Karpas-422 (cell line): ENCODE results near the gene PUS10. TPM values are rescaled to one million over a fixed set of nuclear protein-coding genes. Genes with fewer than 3 reads are reported as not detected.
"Not testable (repeated sequence)": the region's sequence is repeated elsewhere in the genome, so short reads cannot be mapped to it uniquely, and the experiment has no call there.

Source experiments
- DNase-seq: peaks from one replicate; pipeline ENCODE4 v3.0.0-alpha.2; 2015
- H2AFZ ChIP-seq: fragments of 200-600 bp; sonication (generic); 2 replicates; pipeline ENCODE4 v1.6.1; 2014; ENCODE audit warnings: antibody characterized with exemption, low read length, mixed read lengths
- H3K27ac ChIP-seq: fragments of 200-600 bp; sonication (generic); 2 replicates; pipeline ENCODE4 v1.5.1; 2014; ENCODE audit warnings: mild to moderate bottlenecking, low read length, moderate library complexity
- H3K27me3 ChIP-seq: fragments of 200-600 bp; sonication (generic); 2 replicates; pipeline ENCODE4 v1.6.1; 2014; ENCODE audit warnings: low read length, mixed read lengths
- H3K36me3 ChIP-seq: fragments of 200-600 bp; sonication (generic); 2 replicates; pipeline ENCODE4 v1.6.1; 2014; ENCODE audit warnings: low read length, mixed read lengths; ENCODE audit not compliant: insufficient read depth
- H3K4me1 ChIP-seq: fragments of 200-600 bp; sonication (generic); 2 replicates; pipeline ENCODE4 v1.6.1; 2014; ENCODE audit warnings: mild to moderate bottlenecking, low read length, mixed read lengths
- H3K4me2 ChIP-seq: fragments of 200-600 bp; sonication (generic); 2 replicates; pipeline ENCODE4 v1.6.1; 2014; ENCODE audit warnings: low read length, low read depth, mild to moderate bottlenecking; ENCODE audit not compliant: poor library complexity, severe bottlenecking
- H3K4me3 ChIP-seq: fragments of 200-600 bp; sonication (generic); 2 replicates; pipeline ENCODE4 v1.5.1; 2014; ENCODE audit warnings: mild to moderate bottlenecking, antibody characterized with exemption, low read length, mixed read lengths
- H3K79me2 ChIP-seq: fragments of 200-600 bp; sonication (generic); 2 replicates; pipeline ENCODE4 v1.6.1; 2014; ENCODE audit warnings: mild to moderate bottlenecking, low read length, mixed read lengths
- H3K9ac ChIP-seq: fragments of 200-600 bp; sonication (generic); 2 replicates; pipeline ENCODE4 v1.6.0; 2014; ENCODE audit warnings: low read length
- H3K9me2 ChIP-seq: fragments of 200-600 bp; sonication (generic), shearing (Covaris generic); replicated peaks from 2 replicates; pipeline ENCODE4 v1.6.0; 2014; ENCODE audit warnings: mild to moderate bottlenecking, low read length, moderate library complexity; ENCODE audit not compliant: insufficient read depth
- H3K9me3 ChIP-seq: fragments of 300-700, 200-600 bp; sonication (generic); 2 replicates; pipeline ENCODE4 v1.6.1; 2014; ENCODE audit warnings: low read length, mixed read lengths
- H4K20me1 ChIP-seq: fragments of 200-600 bp; sonication (generic); 2 replicates; pipeline ENCODE4 v1.6.1; 2014; ENCODE audit warnings: mild to moderate bottlenecking, antibody characterized with exemption, low read length, low read depth; ENCODE audit not compliant: insufficient read depth
- total RNA-seq: library from RNA; depleted of rRNA; stranded (reverse); fragments of >200 nt; shearing (Covaris generic); gene quantifications from 2 replicates; pipeline ENCODE4 v1.2.3, GENCODE V29; 2014; ENCODE audit warnings: low replicate concordance

The PUS10 gene
- total RNA-seq, 1 experiment from 2014 or later = 18.8 TPM

DNA sequence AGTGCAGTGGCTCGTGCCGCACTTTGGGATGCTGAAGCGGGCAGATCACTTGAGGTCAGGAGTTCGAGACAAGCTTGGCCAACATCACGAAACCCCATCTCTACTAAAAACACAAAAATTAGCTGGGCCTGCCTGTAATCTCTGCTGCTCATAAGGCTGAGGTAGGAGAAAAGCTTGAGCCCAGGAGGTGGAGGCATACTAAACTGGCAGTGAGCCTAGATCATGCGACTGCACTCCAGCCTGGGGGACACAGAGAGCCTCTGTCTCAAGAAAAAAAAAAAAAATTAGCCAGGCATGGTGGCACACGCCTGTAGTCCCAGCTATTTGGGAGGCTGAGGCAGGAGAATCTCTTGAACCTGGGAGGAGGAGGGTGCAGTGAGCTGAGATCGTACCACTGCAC lies 30.4 kb downstream of the PUS10 start:
- H2AFZ ChIP-seq = peak overlapping the region; percentile 51; the same call in 1 of the 2 replicates

DNA sequence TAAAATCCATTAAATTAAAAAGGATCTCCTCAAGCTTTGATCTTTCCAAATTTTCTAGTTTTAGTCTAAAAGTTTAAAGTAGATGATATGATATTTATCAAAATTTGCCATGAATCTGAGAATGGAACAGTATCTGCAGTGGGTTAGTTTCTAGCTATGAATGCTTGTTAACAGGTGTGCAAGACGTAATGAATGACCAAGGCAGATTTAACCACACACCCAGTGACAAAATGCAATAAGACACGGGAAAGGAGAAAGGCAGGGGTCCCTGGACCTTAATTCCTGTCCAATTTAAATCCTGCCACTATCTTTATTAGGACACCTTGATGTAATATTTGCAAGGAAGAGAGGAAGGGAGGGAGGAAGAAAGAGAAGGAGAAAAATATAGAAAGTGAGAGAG lies 31.0 kb downstream of the PUS10 start:
- H3K9ac ChIP-seq = peak overlapping the region; percentile 25; the same call in 1 of the 2 replicates
- no peaks in the 10 kb centered on the region for H4K20me1 ChIP-seq
- H3K9me3 ChIP-seq = peaks cover 9% of the 10 kb centered on the region
- peaks cover under 1% of the 10 kb centered on the region; the same call in 1 of the 2 replicates for H3K36me3 ChIP-seq
- no peaks in the 10 kb centered on the region for H3K9me2 ChIP-seq
- H3K4me2 ChIP-seq = peak overlapping the region; percentile 47
- H3K79me2 ChIP-seq = 0 out of 2 replicates have a peak, but pooled peaks cover 2% of the 10 kb centered on the region
- H3K27me3 ChIP-seq = no peaks in the 10 kb centered on the region
- peak overlapping the region; percentile 51 for H2AFZ ChIP-seq
- 0 out of 2 replicates have a peak overlapping the region, but pooled peaks have one; percentile 16 for H3K4me3 ChIP-seq
- H3K4me1 ChIP-seq = peaks cover 64% of the 10 kb centered on the region
- H3K27ac ChIP-seq = peak overlapping the region; percentile 96
- peak; percentile 52 for DNase-seq

More for the DNA sequence above, 30.4 kb downstream of the PUS10 start:
- H4K20me1 ChIP-seq, H3K9ac ChIP-seq, DNase-seq, H3K9me2 ChIP-seq, H3K79me2 ChIP-seq, H3K27me3 ChIP-seq, H3K4me3 ChIP-seq, H3K36me3 ChIP-seq: not testable (repeated sequence)
- Histone ChIP-seq H3K9me3 (peaks cover 12% of the 10 kb centered on the region), H3K27ac (peak overlapping the region; percentile 96), H3K4me2 (peak overlapping the region; percentile 47), H3K4me1 (peaks cover 69% of the 10 kb centered on the region)

DNA sequence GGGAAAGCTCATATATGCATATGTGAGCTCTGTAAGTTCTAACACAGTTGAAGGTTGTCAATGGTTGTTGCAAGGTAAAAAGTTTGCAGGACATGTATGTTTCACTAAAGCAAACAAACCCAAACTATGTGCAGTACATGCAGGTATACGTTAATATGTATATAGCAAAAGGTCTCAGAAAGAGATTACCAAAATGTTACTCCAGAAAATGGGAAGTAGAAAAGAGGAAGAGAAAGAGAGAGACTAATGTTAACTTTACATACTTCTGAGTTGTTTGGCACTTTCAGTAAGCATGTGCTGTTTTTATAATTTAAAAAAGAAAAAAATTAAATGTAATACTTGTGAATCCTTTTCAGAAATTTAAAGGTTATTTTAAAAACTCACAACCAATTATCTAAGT lies 33.3 kb downstream of the PUS10 start:
- H4K20me1 ChIP-seq = no peaks in the 10 kb centered on the region
- H3K79me2 ChIP-seq = 0 out of 2 replicates have a peak, but pooled peaks cover 2% of the 10 kb centered on the region
- peak overlapping the region; percentile 47 for H3K4me3 ChIP-seq
- peak overlapping the region; percentile 53 for H3K9ac ChIP-seq
- H3K27me3 ChIP-seq = no peaks in the 10 kb centered on the region
- H3K9me2 ChIP-seq = no peaks in the 10 kb centered on the region
- peak overlapping the region; percentile 96 for H3K27ac ChIP-seq
- H3K4me1 ChIP-seq = peaks cover 69% of the 10 kb centered on the region
- no peaks in the 10 kb centered on the region for H3K36me3 ChIP-seq
- H3K4me2 ChIP-seq = peak overlapping the region; percentile 80
- no peaks in the 10 kb centered on the region for H3K9me3 ChIP-seq
- DNase-seq = peak; percentile 91
- H2AFZ ChIP-seq = no peak overlapping the region

DNA sequence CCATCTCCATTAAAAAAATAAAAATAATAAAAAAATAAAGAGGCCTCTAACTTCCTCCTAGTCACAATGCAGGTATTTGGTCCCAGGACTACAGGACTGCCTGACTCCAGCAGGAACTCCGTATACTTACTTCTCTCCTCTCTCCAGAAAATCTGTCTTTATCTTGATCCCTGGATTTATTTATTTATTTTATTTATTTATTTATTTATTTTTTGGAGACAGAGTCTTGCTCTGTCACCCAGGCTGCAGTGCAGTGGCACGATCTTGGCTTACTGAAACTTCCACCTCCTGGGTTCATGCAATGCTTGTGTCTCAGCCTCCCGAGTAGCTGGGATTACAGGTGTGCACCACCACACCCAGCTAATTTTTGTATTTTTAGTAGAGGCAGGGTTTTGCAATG lies 36.0 kb downstream of the PUS10 start:
- H3K27me3 ChIP-seq, H3K4me3 ChIP-seq, H3K9ac ChIP-seq, H3K36me3 ChIP-seq, H3K9me3 ChIP-seq, H2AFZ ChIP-seq, H4K20me1 ChIP-seq, H3K9me2 ChIP-seq, DNase-seq, H3K79me2 ChIP-seq, H3K4me2 ChIP-seq: not testable (repeated sequence)
- H3K27ac ChIP-seq = peak overlapping the region; percentile 96
- peaks cover 82% of the 10 kb centered on the region for H3K4me1 ChIP-seq

DNA sequence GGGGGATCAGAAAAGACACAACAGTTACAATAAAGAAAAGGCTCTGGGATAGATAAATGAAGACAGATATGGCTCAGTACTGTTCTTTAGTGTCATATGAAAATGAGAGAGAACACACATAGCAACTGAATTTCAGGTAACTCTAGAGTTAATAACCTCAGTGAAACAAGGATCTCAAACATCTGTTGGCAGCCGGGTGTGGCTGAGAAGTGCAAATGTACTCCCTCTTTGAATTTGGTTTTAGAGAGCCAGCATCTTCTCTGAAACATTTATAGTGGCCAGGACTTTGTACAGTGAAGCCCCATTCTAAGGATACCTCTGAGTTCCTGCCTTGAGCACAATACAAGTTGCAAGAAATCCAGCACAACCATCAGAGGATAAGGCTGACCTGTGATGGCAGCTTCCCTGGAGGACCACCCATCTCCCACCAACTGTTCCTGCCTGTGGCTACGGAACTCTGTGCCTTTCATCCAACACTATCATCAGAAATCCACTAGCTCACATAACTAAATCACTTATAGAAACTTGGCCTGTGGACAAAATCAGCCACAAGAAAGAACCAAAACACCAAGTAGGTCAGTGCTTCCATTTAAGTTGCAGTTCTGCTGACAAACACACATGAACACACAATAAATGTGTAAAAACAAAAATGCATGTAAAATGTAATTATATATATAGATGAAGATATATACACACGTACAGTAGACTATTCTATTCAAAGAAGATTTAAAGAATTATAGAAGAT lies 37.8 kb downstream of the PUS10 start:
- Histone ChIP-seq H3K27ac (peak overlapping the region; percentile 96), H3K79me2 (0 out of 2 replicates have a peak, but pooled peaks cover 2% of the 10 kb centered on the region), H3K4me2 (peak overlapping the region; percentile 72), H3K9me2 (no peaks in the 10 kb centered on the region), H2AFZ (peak overlapping the region; percentile 26; the same call in 1 of the 2 replicates), H3K27me3 (no peaks in the 10 kb centered on the region), H4K20me1 (no peaks in the 10 kb centered on the region), H3K4me1 (peaks cover 82% of the 10 kb centered on the region), H3K36me3 (no peaks in the 10 kb centered on the region), H3K9ac (peak overlapping the region; percentile 64), H3K4me3 (peak overlapping the region; percentile 44), H3K9me3 (no peaks in the 10 kb centered on the region)
- peak; percentile 88 for DNase-seq

DNA sequence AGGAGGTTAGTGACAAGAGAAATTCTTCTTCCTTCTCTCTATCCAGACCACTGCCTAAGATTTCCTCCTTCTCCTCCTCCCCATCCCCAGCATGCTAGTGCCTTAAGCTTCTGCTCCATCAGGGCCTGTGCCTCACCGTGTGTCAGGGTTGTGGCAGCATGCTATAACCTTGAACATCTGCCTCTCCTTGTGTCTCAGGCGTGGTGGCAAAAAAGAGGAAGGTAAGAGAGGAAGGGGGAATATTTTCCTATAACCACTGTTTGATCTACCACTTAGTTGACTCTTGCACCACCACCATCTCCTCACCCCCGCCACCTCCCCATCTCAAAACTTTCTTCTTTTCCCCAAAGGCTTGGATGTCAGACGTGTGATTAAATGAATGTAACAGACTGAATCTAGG lies 38.8 kb downstream of the PUS10 start:
- peaks cover 82% of the 10 kb centered on the region for H3K4me1 ChIP-seq
- H3K36me3 ChIP-seq = no peaks in the 10 kb centered on the region
- peak overlapping the region; percentile 64 for H3K9ac ChIP-seq
- H3K9me2 ChIP-seq = no peaks in the 10 kb centered on the region
- H4K20me1 ChIP-seq = no peaks in the 10 kb centered on the region
- H3K27me3 ChIP-seq = no peaks in the 10 kb centered on the region
- H3K9me3 ChIP-seq = no peaks in the 10 kb centered on the region
- peak; percentile 78 for DNase-seq
- peaks cover 4% of the 10 kb centered on the region; the same call in 1 of the 2 replicates for H3K79me2 ChIP-seq
- H3K4me3 ChIP-seq = peak overlapping the region; percentile 44
- peak overlapping the region; percentile 96 for H3K27ac ChIP-seq
- H3K4me2 ChIP-seq = peak overlapping the region; percentile 72
- H2AFZ ChIP-seq = peak overlapping the region; percentile 26

DNA sequence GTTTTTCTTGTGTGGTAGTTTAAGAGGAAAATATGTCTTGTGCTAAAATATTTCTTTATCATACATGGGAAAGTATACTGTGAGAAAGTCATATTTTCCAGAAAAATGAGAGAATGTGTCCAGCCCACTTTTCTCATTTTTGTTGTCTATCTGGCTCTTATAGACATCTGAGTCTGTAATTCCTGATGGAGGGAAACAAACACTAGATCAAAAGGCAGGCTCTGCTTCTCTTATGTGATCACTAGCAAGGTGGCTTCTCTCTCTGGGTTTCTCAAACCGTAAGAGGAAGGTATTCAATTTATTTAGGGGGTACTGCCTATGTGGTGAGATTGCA lies 40.5 kb downstream of the PUS10 start:
- Histone ChIP-seq H2AFZ (peak overlapping the region; percentile 13), H3K79me2 (peaks cover 6% of the 10 kb centered on the region; the same call in 1 of the 2 replicates), H3K27me3 (no peaks in the 10 kb centered on the region), H3K4me1 (peaks cover 82% of the 10 kb centered on the region), H3K4me2 (peak overlapping the region; percentile 92), H3K9ac (peak overlapping the region; percentile 62; the same call in 1 of the 2 replicates), H4K20me1 (no peaks in the 10 kb centered on the region), H3K9me2 (no peaks in the 10 kb centered on the region), H3K27ac (peak overlapping the region; percentile 95), H3K4me3 (no peak overlapping the region), H3K36me3 (no peaks in the 10 kb centered on the region), H3K9me3 (no peaks in the 10 kb centered on the region)
- DNase-seq = peak; percentile 50

DNA sequence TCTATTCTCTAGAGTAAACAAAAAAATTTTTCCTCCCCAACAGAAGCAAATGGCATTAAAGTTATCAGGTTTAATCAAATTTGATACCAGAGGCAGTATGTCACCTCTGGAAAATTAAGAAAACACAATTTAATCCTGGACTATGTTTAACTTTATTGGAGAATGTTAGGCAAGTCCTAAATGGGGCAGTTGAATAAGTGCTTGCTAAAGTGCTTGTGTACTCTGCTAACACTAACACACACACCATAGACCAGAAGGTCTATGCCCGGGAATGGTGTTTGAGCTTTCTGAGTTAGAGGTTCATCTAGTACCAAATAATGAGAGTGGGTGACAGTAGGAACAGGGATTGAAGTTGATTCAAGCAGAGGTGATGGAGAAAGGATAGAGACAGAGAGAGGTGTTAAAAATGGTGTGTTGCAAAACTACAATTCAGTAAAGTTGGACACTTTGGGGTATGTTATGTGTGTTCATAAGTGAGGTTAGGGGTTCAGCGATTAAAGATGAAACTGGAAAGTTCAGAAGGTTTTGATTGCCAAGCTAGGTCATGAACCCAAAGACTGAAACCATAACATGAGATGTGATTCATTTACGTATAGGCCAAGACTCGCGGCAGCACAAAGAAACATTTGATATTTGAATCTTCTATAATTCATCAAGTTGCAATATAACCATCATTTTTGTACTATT lies 41.0 kb downstream of the PUS10 start:
- H3K4me2 ChIP-seq = peak overlapping the region; percentile 92
- peaks cover 6% of the 10 kb centered on the region; the same call in 1 of the 2 replicates for H3K79me2 ChIP-seq
- peak overlapping the region; percentile 95 for H3K27ac ChIP-seq
- H3K9me3 ChIP-seq = no peaks in the 10 kb centered on the region
- H3K27me3 ChIP-seq = no peaks in the 10 kb centered on the region
- H3K36me3 ChIP-seq = no peaks in the 10 kb centered on the region
- no peak overlapping the region for H3K4me3 ChIP-seq
- H4K20me1 ChIP-seq = no peaks in the 10 kb centered on the region
- peak; percentile 62 for DNase-seq
- H3K9ac ChIP-seq = peak overlapping the region; percentile 62
- H2AFZ ChIP-seq = peak overlapping the region; percentile 13
- peaks cover 85% of the 10 kb centered on the region for H3K4me1 ChIP-seq
- H3K9me2 ChIP-seq = no peaks in the 10 kb centered on the region
